GM12878 (cell line): Measurements from ENCODE around the gene S100A4. TPM values are rescaled to one million over a fixed set of nuclear protein-coding genes. Genes with fewer than 3 reads are reported as not detected.
"Not testable (repeated sequence)": the region's sequence is repeated elsewhere in the genome, so short reads cannot be mapped to it uniquely, and the experiment has no call there.

ENCODE experiments used
- ATAC-seq: fragments of 200-7000 bp; cut with Tn5 transposase; 3 replicates; pipeline ENCODE4 v1.9.1; 2020; ENCODE audit warnings: mild to moderate bottlenecking, moderate library complexity
- BruUV-seq: library from RNA; stranded (reverse); fragments of 400-500 nt; replicated peaks from 2 replicates; lab custom pipeline; 2021; lab: Mats Ljungman, UMichigan
- CTCF ChIA-PET: fragments of 300-600 bp; sonication (Branson Sonifier 250); formaldehyde crosslinking; extraction: SDS; loops from one replicate; lab custom pipeline; 2021; ENCODE audit warnings: inconsistent platforms; lab: Yijun Ruan, JAX
- POLR2A ChIA-PET: fragments of 350-600 bp; formaldehyde crosslinking; extraction: SDS; loops from one replicate; lab custom pipeline; 2021; ENCODE audit warnings: inconsistent platforms; lab: Charles Lee
- RAD21 ChIA-PET: fragments of 300-600 bp; sonication (Branson Sonifier 250); formaldehyde crosslinking; loops from one replicate; lab custom pipeline; 2023; ENCODE audit warnings: antibody characterized with exemption; ENCODE audit not compliant: unreplicated experiment; lab: Charles Lee
- SMC1A ChIA-PET: fragments of 300-600 bp; sonication (Branson Sonifier 250); formaldehyde crosslinking; loops from one replicate; lab custom pipeline; 2023; ENCODE audit not compliant: unreplicated experiment, uncharacterized antibody; lab: Charles Lee
- DNase-seq: peaks from one replicate; pipeline ENCODE4 v3.0.0-alpha.2; 2011; ENCODE audit warnings: low read depth, low spot score
- FAIRE-seq: peaks from 3 replicates; lab custom pipeline; 2011; peaks lifted over from hg19 to GRCh38; lab: Jason Lieb, UNC
- H2AFZ ChIP-seq: 2 replicates; pipeline ENCODE4 v1.6.0; 2011; ENCODE audit warnings: low read depth, low read length, control low read depth; ENCODE audit not compliant: control insufficient read depth
- H3K27ac ChIP-seq: 2 replicates; pipeline ENCODE4 v1.5.1; 2011; ENCODE audit warnings: control low read depth; ENCODE audit not compliant: control insufficient read depth, insufficient read depth
- H3K27me3 ChIP-seq, 2 experiments: replicated peaks in 1 of 2; 2 replicates each; pipeline versions ENCODE4 v1.6.0 to v1.6.1; 2011; ENCODE audit warnings: low read length in 1 of 2; ENCODE audit not compliant: control insufficient read depth in 2 of 2, insufficient read depth in 2 of 2
- H3K36me3 ChIP-seq, 2 experiments: 2 replicates each; pipeline ENCODE4 v1.5.1; 2011; ENCODE audit warnings: low read length in 1 of 2; ENCODE audit not compliant: control insufficient read depth in 2 of 2, insufficient read depth in 2 of 2
- H3K4me1 ChIP-seq: 2 replicates; pipeline ENCODE4 v1.6.1; 2011; ENCODE audit warnings: mild to moderate bottlenecking, low read length, moderate library complexity, mixed read lengths; ENCODE audit not compliant: control insufficient read depth, insufficient read depth
- H3K4me2 ChIP-seq: 2 replicates; pipeline ENCODE4 v1.6.0; 2011; ENCODE audit warnings: control low read depth; ENCODE audit not compliant: control insufficient read depth, insufficient read depth
- H3K4me3 ChIP-seq: fragments of 200-600 bp; sonication (generic); 2 replicates; pipeline ENCODE4 v1.5.1; 2016
- H3K79me2 ChIP-seq: 2 replicates; pipeline ENCODE4 v1.6.0; 2011; ENCODE audit warnings: low read length; ENCODE audit not compliant: control insufficient read depth, insufficient read depth
- H3K9ac ChIP-seq: 2 replicates; pipeline ENCODE4 v1.8.0; 2011; ENCODE audit warnings: low read length, control low read depth, mixed read lengths; ENCODE audit not compliant: control insufficient read depth, insufficient read depth
- H3K9me3 ChIP-seq: replicated peaks from 3 replicates; pipeline ENCODE4 v1.5.1; 2011; ENCODE audit warnings: mild to moderate bottlenecking, low read length; ENCODE audit not compliant: control insufficient read depth, insufficient read depth
- H4K20me1 ChIP-seq: 2 replicates; pipeline ENCODE4 v1.6.0; 2011; ENCODE audit not compliant: control insufficient read depth, insufficient read depth
- ATF2 ChIP-seq: IDR thresholded peaks from 2 replicates; pipeline ENCODE4 v1.6.1; 2012; ENCODE audit warnings: low read length, inconsistent platforms
- BCL3 ChIP-seq: IDR thresholded peaks from 2 replicates; pipeline ENCODE4 v1.6.1; 2011; ENCODE audit warnings: borderline replicate concordance, low read depth, mild to moderate bottlenecking, moderate library complexity, low read length; ENCODE audit not compliant: insufficient read depth, poor library complexity, severe bottlenecking
- E4F1 ChIP-seq: fragments of 450-650 bp; IDR thresholded peaks from 2 replicates; pipeline ENCODE4 v1.6.1; 2018; ENCODE audit warnings: borderline replicate concordance, mild to moderate bottlenecking; ENCODE audit not compliant: partially characterized antibody
- GABPA ChIP-seq: IDR thresholded peaks from 2 replicates; pipeline ENCODE4 v1.6.1; 2014; ENCODE audit warnings: antibody characterized with exemption, low read depth, mild to moderate bottlenecking, inconsistent platforms
- MEF2A ChIP-seq: IDR thresholded peaks from 2 replicates; pipeline ENCODE4 v1.6.1; 2011; ENCODE audit warnings: low read depth, mild to moderate bottlenecking, low read length, moderate library complexity; ENCODE audit not compliant: insufficient read depth
- NFYB ChIP-seq: IDR thresholded peaks from 2 replicates; pipeline ENCODE4 v1.6.1; 2011; ENCODE audit warnings: low read depth, mild to moderate bottlenecking, low read length, improper control_type of control experiment, moderate library complexity; ENCODE audit not compliant: insufficient read depth
- POLR2AphosphoS5 ChIP-seq: IDR thresholded peaks from 2 replicates; pipeline ENCODE4 v1.6.1; 2011; ENCODE audit warnings: mild to moderate bottlenecking, low read length, inconsistent platforms
- SUPT20H ChIP-seq: IDR thresholded peaks from 2 replicates; pipeline ENCODE4 v1.6.1; 2011; ENCODE audit warnings: low read depth, mild to moderate bottlenecking, low read length, moderate library complexity, borderline replicate concordance; ENCODE audit not compliant: control insufficient read depth
- WGBS: methylation state at CpG from one replicate; pipeline ENCODE4 v1.1.6; 2016; ENCODE audit warnings: low lambda C conversion rate; ENCODE audit not compliant: insufficient replicate concordance, insufficient coverage; ENCODE audit errors: missing lambda C conversion rate; 5-methylcytosine and 5-hydroxymethylcytosine counted together
- in situ Hi-C: fragments of 300-500 bp; cut with MboI; formaldehyde crosslinking; loops from 9 replicates; pipeline ENCODE4 v1.14.3; 2018; ENCODE audit warnings: mixed read lengths
- intact Hi-C: fragments of 100-400 bp; cut with micrococcal nuclease; formaldehyde crosslinking; loops from one replicate; pipeline ENCODE4 v1.14.2; 2022; ENCODE audit not compliant: unreplicated experiment
- polyA plus RNA-seq, 11 experiments: library from polyadenylated mRNA; depleted of rRNA in 4 of 11; unstranded in 6 of 11; stranded (reverse) in 5 of 11; fragments of >200 nt; fragmentation: Nextera tagmentation in 4 of 11; fragmentation: Illumina TruSeq in 1 of 11; extraction: Ambion mirVana in 4 of 11; extraction: Trizol in 1 of 11; gene quantifications; 1 replicate in 1 of 11; 2 replicates in 10 of 11; pipeline versions ENCODE4 v1.2.1 to v1.2.3, GENCODE V29; 2011 to 2016; ENCODE audit warnings: inconsistent platforms in 2 of 11, missing spikeins in 2 of 11, low read depth in 1 of 11
- total RNA-seq, 4 experiments: library from RNA; depleted of rRNA in 3 of 4; stranded (reverse); fragments of >200 nt in 3 of 4; fragmentation: Illumina TruSeq in 1 of 4; extraction: Trizol in 1 of 4; gene quantifications; 2 replicates each; pipeline versions ENCODE4 v1.2.1 to v1.2.3, GENCODE V29; 2013 to 2021

S100A4 gene
- total and polyA plus RNA-seq, 10 of the 15 experiments (the other 5 are each of a cell fraction or from before 2014, with no cell fraction given), result 4.3 to 104 (median 27.3) TPM

- H3K4me1 ChIP-seq, H2AFZ ChIP-seq, H4K20me1 ChIP-seq, SMC1A ChIA-PET, H3K4me2 ChIP-seq, FAIRE-seq, RAD21 ChIA-PET, intact Hi-C loops, H3K79me2 ChIP-seq, H3K9me3 ChIP-seq, BruUV-seq, H3K36me3 ChIP-seq, H3K4me3 ChIP-seq, DNase-seq, H3K27me3 ChIP-seq, in situ Hi-C loops, H3K27ac ChIP-seq, POLR2A ChIA-PET, H3K9ac ChIP-seq, ATAC-seq: not testable (repeated sequence)
- 74% methylated on average over 13 of the region's 34 CpGs for WGBS
- CTCF ChIA-PET, result interaction anchor here (2.0 kb wide), 1 partner anchor 72 kb away, joined by 7 read pairs; no protein-coding TSS in a partner anchor
These were observed 37.2 kb upstream of the S100A4 start for GRCh38 chr1:153582836-153583235.

- Histone ChIP-seq H3K27me3 (no peaks in the 10 kb centered on the region), H3K4me1 (no peaks in the 10 kb centered on the region), H2AFZ (no peak overlapping the region), H3K9ac (no peak overlapping the region), H3K4me2 (no peak overlapping the region), H3K79me2 (no peaks in the 10 kb centered on the region), H4K20me1 (no peaks in the 10 kb centered on the region), H3K36me3 (no peaks in the 10 kb centered on the region), H3K27ac (no peak overlapping the region), H3K4me3 (no peak overlapping the region), H3K9me3 (no peaks in the 10 kb centered on the region)
- ChIA-PET POLR2A (no interaction called here), RAD21 (no interaction called here), CTCF (interaction anchor here (0.7 to 1.8 kb wide), 4 partner anchors 11 to 61 kb away, joined by 3 to 5 read pairs (median 3); no protein-coding TSS in a partner anchor), SMC1A (interaction anchor here (1.3 kb wide), 1 partner anchor 47 kb away, joined by 3 read pairs; no protein-coding TSS in a partner anchor)
- DNase-seq (no peak), FAIRE-seq (no peak), ATAC-seq (no peak)
- intact Hi-C loops (no loop called here), in situ Hi-C loops (no loop called here)
- no TSS peak for BruUV-seq
- 47% methylated on average over 3 of the region's 3 CpGs for WGBS
- no peak for TF ChIP-seq POLR2AphosphoS5
- TF ChIP-seq NFYB, result no peak
- no peak for TF ChIP-seq BCL3
- no peak for TF ChIP-seq SUPT20H
- no peak for TF ChIP-seq E4F1
- TF ChIP-seq MEF2A, result no peak
- no peak for TF ChIP-seq GABPA
- no peak for TF ChIP-seq ATF2
These were observed 33.3 kb upstream of the S100A4 start for GRCh38 chr1:153578936-153579335.
